H9 (cell line): Measurements from ENCODE around the gene RNF125. TPM values are rescaled to one million over a fixed set of nuclear protein-coding genes. Genes with fewer than 3 reads are reported as not detected.

Experiments
- DNase-seq: peaks from one replicate; pipeline ENCODE4 v3.0.0-alpha.2; 2017
- H2AFZ ChIP-seq: one replicate; pipeline ENCODE4 v1.6.1; 2013; ENCODE audit warnings: mild to moderate bottlenecking, low read length, control low read depth, moderate library complexity
- H2AK5ac ChIP-seq: 2 replicates; pipeline ENCODE4 v1.6.1; 2013; ENCODE audit warnings: low read length, control low read depth, mixed read lengths; ENCODE audit not compliant: insufficient read length
- H2BK120ac ChIP-seq: one replicate; pipeline ENCODE4 v1.6.1; 2013; ENCODE audit warnings: low read depth, mild to moderate bottlenecking, low read length, control low read depth, inconsistent platforms; ENCODE audit not compliant: poor library complexity, severe bottlenecking
- H2BK12ac ChIP-seq: 2 replicates; pipeline ENCODE4 v1.6.1; 2013; ENCODE audit warnings: low read length, control low read depth, mixed read lengths, low read depth; ENCODE audit not compliant: insufficient read length
- H2BK15ac ChIP-seq: 2 replicates; pipeline ENCODE4 v1.6.1; 2013; ENCODE audit warnings: low read depth, low read length, control low read depth
- H2BK20ac ChIP-seq: one replicate; pipeline ENCODE4 v1.6.1; 2013; ENCODE audit warnings: low read depth, mild to moderate bottlenecking, low read length, control low read depth, inconsistent platforms; ENCODE audit not compliant: poor library complexity, severe bottlenecking
- H2BK5ac ChIP-seq: 2 replicates; pipeline ENCODE4 v1.6.1; 2013; ENCODE audit warnings: low read length, control low read depth, mixed read lengths; ENCODE audit not compliant: insufficient read length
- H3K14ac ChIP-seq: 2 replicates; pipeline ENCODE4 v1.6.1; 2013; ENCODE audit warnings: low read length, control low read depth; ENCODE audit not compliant: insufficient read depth
- H3K18ac ChIP-seq: 2 replicates; pipeline ENCODE4 v1.6.1; 2013; ENCODE audit warnings: low read depth, mild to moderate bottlenecking, mixed read lengths, low read length, control low read depth; ENCODE audit not compliant: insufficient read length
- H3K23ac ChIP-seq: 2 replicates; pipeline ENCODE4 v1.6.1; 2013; ENCODE audit warnings: low read length, control low read depth, mixed read lengths, low read depth; ENCODE audit not compliant: insufficient read length
- H3K23me2 ChIP-seq: 2 replicates; pipeline ENCODE4 v1.6.1; 2013; ENCODE audit warnings: low read depth, mild to moderate bottlenecking, mixed read lengths, low read length, control low read depth; ENCODE audit not compliant: insufficient read length, poor library complexity, severe bottlenecking
- H3K27ac ChIP-seq: 2 replicates; pipeline ENCODE4 v1.5.1; 2013; ENCODE audit warnings: low read length, control low read depth, mixed read lengths, low read depth; ENCODE audit not compliant: insufficient read length
- H3K27me3 ChIP-seq: 2 replicates; pipeline ENCODE4 v1.6.1; 2013; ENCODE audit warnings: low read length, control low read depth, inconsistent platforms; ENCODE audit not compliant: insufficient read depth
- H3K4ac ChIP-seq: 2 replicates; pipeline ENCODE4 v1.6.1; 2013; ENCODE audit warnings: low read depth, mild to moderate bottlenecking, control low read depth, inconsistent platforms, low read length, moderate library complexity
- H3K4me1 ChIP-seq: 2 replicates; pipeline ENCODE4 v1.6.1; 2013; ENCODE audit warnings: low read length, control low read depth, inconsistent platforms; ENCODE audit not compliant: insufficient read depth
- H3K4me2 ChIP-seq: 2 replicates; pipeline ENCODE4 v1.6.1; 2013; ENCODE audit warnings: low read length, control low read depth, mixed read lengths; ENCODE audit not compliant: insufficient read length, insufficient read depth
- H3K56ac ChIP-seq: 2 replicates; pipeline ENCODE4 v1.6.1; 2013; ENCODE audit warnings: low read depth, mild to moderate bottlenecking, mixed read lengths, low read length, control low read depth; ENCODE audit not compliant: insufficient read length
- H3K79me1 ChIP-seq: 2 replicates; pipeline ENCODE4 v1.6.1; 2013; ENCODE audit warnings: low read depth, mild to moderate bottlenecking, moderate library complexity, low read length, control low read depth, inconsistent platforms; ENCODE audit not compliant: insufficient read depth, poor library complexity, severe bottlenecking
- H3K79me2 ChIP-seq: 2 replicates; pipeline ENCODE4 v1.6.1; 2013; ENCODE audit warnings: low read length, control low read depth, inconsistent platforms; ENCODE audit not compliant: insufficient read depth
- H3K9ac ChIP-seq: 2 replicates; pipeline ENCODE4 v1.6.1; 2013; ENCODE audit warnings: low read length, control low read depth, mixed read lengths; ENCODE audit not compliant: insufficient read length; ENCODE audit errors: extremely low read depth
- H3K9me3 ChIP-seq: one replicate; pipeline ENCODE4 v1.6.1; 2013; ENCODE audit warnings: low read depth, low read length, inconsistent platforms; ENCODE audit not compliant: control insufficient read depth
- H3T11ph ChIP-seq: one replicate; pipeline ENCODE4 v1.6.1; 2013; ENCODE audit warnings: mild to moderate bottlenecking, low read length, control low read depth, inconsistent platforms
- H4K20me1 ChIP-seq: one replicate; pipeline ENCODE4 v1.6.1; 2013; ENCODE audit not compliant: control insufficient read depth, insufficient read length, insufficient read depth
- H4K5ac ChIP-seq: 2 replicates; pipeline ENCODE4 v1.6.1; 2013; ENCODE audit warnings: low read depth, mild to moderate bottlenecking, mixed read lengths, low read length, control low read depth; ENCODE audit not compliant: insufficient read length
- H4K8ac ChIP-seq: replicated peaks from 2 replicates; pipeline ENCODE4 v1.6.1; 2013; ENCODE audit warnings: low read length, control low read depth, mixed read lengths, low read depth; ENCODE audit not compliant: insufficient read length
- H4K91ac ChIP-seq: 2 replicates; pipeline ENCODE4 v1.6.1; 2013; ENCODE audit warnings: low read depth, mild to moderate bottlenecking, moderate library complexity, mixed read lengths, low read length, control low read depth; ENCODE audit not compliant: insufficient read length
- H3K27ac Mint-ChIP-seq, 3 experiments: 2 replicates in 2 of 3; 3 replicates in 1 of 3; pipeline ENCODE4 v1.8.0; 2020 to 2021; ENCODE audit warnings: mixed read lengths in 3 of 3, mild to moderate bottlenecking in 1 of 3, moderate library complexity in 1 of 3
- H3K27me3 Mint-ChIP-seq: 2 replicates; pipeline ENCODE4 v1.8.0; 2021; ENCODE audit warnings: low read depth, mild to moderate bottlenecking, moderate library complexity, mixed read lengths
- H3K36me3 Mint-ChIP-seq, 3 experiments: 2 replicates in 2 of 3; 3 replicates in 1 of 3; pipeline ENCODE4 v1.8.0; 2020 to 2021; ENCODE audit warnings: low read depth in 3 of 3, mixed read lengths in 3 of 3; ENCODE audit not compliant: insufficient read depth in 1 of 3
- H3K4me1 Mint-ChIP-seq, 2 experiments: 2 replicates each; pipeline ENCODE4 v1.8.0; 2020; ENCODE audit warnings: mixed read lengths in 2 of 2
- H3K4me3 Mint-ChIP-seq, 2 experiments: 2 replicates in 1 of 2; 3 replicates in 1 of 2; pipeline ENCODE4 v1.8.0; 2020 to 2021; ENCODE audit warnings: mild to moderate bottlenecking in 2 of 2, mixed read lengths in 2 of 2, moderate library complexity in 1 of 2
- H3K9me3 Mint-ChIP-seq, 2 experiments: 2 replicates in 1 of 2; 3 replicates in 1 of 2; pipeline ENCODE4 v1.8.0; 2020; ENCODE audit warnings: mild to moderate bottlenecking in 2 of 2, mixed read lengths in 2 of 2, moderate library complexity in 1 of 2
- CTCF ChIP-seq: fragments of 200-600 bp; sonication (generic); conservative IDR thresholded peaks from 3 replicates; pipeline ENCODE4 v1.8.0; 2021; ENCODE audit warnings: antibody characterized with exemption, mild to moderate bottlenecking
- WGBS: extraction: QIAGEN DNeasy Blood & Tissue Kit; methylation state at CpG from one replicate; pipeline ENCODE4 v1.1.7; 2013; ENCODE audit warnings: missing lambda C conversion rate, low lambda C conversion rate, mixed read lengths; ENCODE audit not compliant: insufficient read length; ENCODE audit errors: extremely low coverage; 5-methylcytosine and 5-hydroxymethylcytosine counted together
- total RNA-seq: library from RNA; stranded (reverse); gene quantifications from 2 replicates; pipeline ENCODE4 v1.2.1, GENCODE V29; 2021

RNF125 gene
- total RNA-seq, 1 experiment from 2014 or later, result 8.3 TPM

- no peak overlapping the region for H2BK20ac ChIP-seq
- no peak overlapping the region for H3K56ac ChIP-seq
- Mint-ChIP-seq H3K4me3 (peak overlapping the region in 1 of 2 experiments; percentile 67; a peak in 3 of 5 replicates), H3K27ac (peak overlapping the region; percentile 1 to 70 (median 46); a peak in 4 of 7 replicates), H3K27me3 (peaks cover 13% of the 10 kb centered on the region), H3K36me3 (peaks cover 0 to 4% (median 2%) of the 10 kb centered on the region in 3 experiments; a peak in 2 of 7 replicates), H3K4me1 (peaks cover 34 to 40% of the 10 kb centered on the region in 2 experiments), H3K9me3 (no peaks in the 10 kb centered on the region)
- no peak overlapping the region for H3K27ac ChIP-seq
- TF ChIP-seq CTCF, result no peak
- H3K79me2 ChIP-seq, result no peaks in the 10 kb centered on the region; the same call in 1 of the 2 replicates
- no peak overlapping the region for H3K4ac ChIP-seq
- H3K79me1 ChIP-seq, result no peaks in the 10 kb centered on the region
- no peak overlapping the region for H4K91ac ChIP-seq
- no peaks in the 10 kb centered on the region for H3K27me3 ChIP-seq
- H2AK5ac ChIP-seq, result no peak overlapping the region
- H3K18ac ChIP-seq, result no peak overlapping the region
- no peak overlapping the region for H4K8ac ChIP-seq
- peaks cover 4% of the 10 kb centered on the region for H3K4me1 ChIP-seq
- no peak overlapping the region for H2AFZ ChIP-seq
- H3K23me2 ChIP-seq, result peaks cover 15% of the 10 kb centered on the region
- no peak overlapping the region for H2BK120ac ChIP-seq
- no CpG with 5 or more reads among the region's 2 CpGs for WGBS
- no peak overlapping the region for H3K14ac ChIP-seq
- no peak overlapping the region for H3K23ac ChIP-seq
- H4K20me1 ChIP-seq, result no peaks in the 10 kb centered on the region
- no peak overlapping the region for H2BK15ac ChIP-seq
- H3K4me2 ChIP-seq, result no peak overlapping the region
- no peak overlapping the region for H2BK5ac ChIP-seq
- H4K5ac ChIP-seq, result no peak overlapping the region
- no peak overlapping the region for H2BK12ac ChIP-seq
- no peak overlapping the region for H3K9ac ChIP-seq
- no peaks in the 10 kb centered on the region for H3K9me3 ChIP-seq
- H3T11ph ChIP-seq, result no peak overlapping the region
- no peak for DNase-seq
Observed at GRCh38 chr18:32021756-32022564, 3.3 kb downstream of the RNF125 start.
